Activated CD8-positive, alpha-beta T cell treated with anti-CD3 and anti-CD28 coated beads for 36 hours (primary cell): ENCODE measurements around the gene U2AF2. TPM values are rescaled to one million over a fixed set of nuclear protein-coding genes. Genes with fewer than 3 reads are reported as not detected.

Source experiments
- ATAC-seq: fragments of 200-7000 bp; cut with Tn5 transposase; one replicate; pipeline ENCODE4 v1.10.0; 2021; ENCODE audit warnings: mild to moderate bottlenecking, moderate library complexity
- CTCF ChIA-PET: fragments of 350-600 bp; sonication (Branson Sonifier 250); formaldehyde crosslinking; loops from one replicate; lab custom pipeline; 2021; ENCODE audit warnings: antibody characterized with exemption; lab: Charles Lee
- POLR2A ChIA-PET: fragments of 350-600 bp; sonication (Branson Sonifier 250); formaldehyde crosslinking; loops from one replicate; lab custom pipeline; 2021; ENCODE audit warnings: antibody characterized with exemption; lab: Charles Lee
- DNase-seq: peaks from one replicate; pipeline ENCODE4 v3.0.0-alpha.2; 2020
- H3K27ac Mint-ChIP-seq: one replicate; pipeline ENCODE4 v1.8.0; 2021; ENCODE audit warnings: mild to moderate bottlenecking, mixed read lengths
- H3K27me3 Mint-ChIP-seq: one replicate; pipeline ENCODE4 v1.8.0; 2021; ENCODE audit warnings: mixed read lengths
- H3K36me3 Mint-ChIP-seq: one replicate; pipeline ENCODE4 v1.8.0; 2021; ENCODE audit warnings: low read depth, mixed read lengths
- H3K4me1 Mint-ChIP-seq: one replicate; pipeline ENCODE4 v1.8.0; 2021; ENCODE audit warnings: low read depth, mixed read lengths
- H3K4me3 Mint-ChIP-seq: one replicate; pipeline ENCODE4 v1.8.0; 2021; ENCODE audit warnings: mild to moderate bottlenecking, moderate library complexity, mixed read lengths
- H3K9me3 Mint-ChIP-seq: one replicate; pipeline ENCODE4 v1.8.0; 2021; ENCODE audit warnings: mixed read lengths
- CTCF ChIP-seq: fragments of 200-600 bp; IDR thresholded peaks from one replicate; pipeline ENCODE4 v1.8.0; 2022; ENCODE audit warnings: antibody characterized with exemption, mild to moderate bottlenecking
- intact Hi-C: fragments of 100-400 bp; cut with micrococcal nuclease; formaldehyde crosslinking; loops from one replicate; pipeline ENCODE4 v1.10.0; 2022
- total RNA-seq, 2 experiments: library from RNA; stranded (reverse); gene quantifications; one replicate each; pipeline ENCODE4 v1.2.3, GENCODE V29; 2021

Gene U2AF2
- total RNA-seq, 2 experiments from 2014 or later: 304 to 306 TPM

- no peaks in the 10 kb centered on the region for H3K9me3 Mint-ChIP-seq
- ATAC-seq (no peak), DNase-seq (no peak)
- peak overlapping the region; percentile 53 for H3K27ac Mint-ChIP-seq
- H3K36me3 Mint-ChIP-seq: peaks cover 51% of the 10 kb centered on the region
- peaks cover 45% of the 10 kb centered on the region for H3K4me1 Mint-ChIP-seq
- POLR2A ChIA-PET: interaction anchor here (0.7 to 2.2 kb wide), 3 partner anchors 10 to 16 kb away, joined by 3 to 13 read pairs (median 3); no protein-coding TSS in a partner anchor
- no peak for TF ChIP-seq CTCF
- no peak overlapping the region for H3K4me3 Mint-ChIP-seq
- no peaks in the 10 kb centered on the region for H3K27me3 Mint-ChIP-seq
- intact Hi-C loops: no loop called here
- CTCF ChIA-PET: interaction anchor here (0.6 to 2.2 kb wide), 3 partner anchors 17 to 491 kb away, joined by 3 to 8 read pairs (median 6); no protein-coding TSS in a partner anchor
Measured at GRCh38 chr19:55673465-55673864, 18.6 kb downstream of the U2AF2 start.

GRCh38 chr19:55673889-55674288, 19.1 kb downstream of the U2AF2 start:
- Mint-ChIP-seq H3K36me3 (peaks cover 55% of the 10 kb centered on the region), H3K27me3 (no peaks in the 10 kb centered on the region), H3K4me3 (no peak overlapping the region), H3K9me3 (no peaks in the 10 kb centered on the region), H3K27ac (peak overlapping the region; percentile 53), H3K4me1 (peaks cover 49% of the 10 kb centered on the region)
- ATAC-seq (no peak), DNase-seq (no peak)
- POLR2A ChIA-PET: interaction anchor here (2.2 kb wide), 1 partner anchor 17 kb away, joined by 13 read pairs; no protein-coding TSS in a partner anchor
- TF ChIP-seq CTCF: no peak
- intact Hi-C loops: no loop called here
- CTCF ChIA-PET: interaction anchor here (1.5 kb wide), 1 partner anchor 21 kb away, joined by 6 read pairs; no protein-coding TSS in a partner anchor

GRCh38 chr19:55674459-55674840, 19.6 kb downstream of the U2AF2 start:
- TF ChIP-seq CTCF: no peak
- Mint-ChIP-seq H3K27me3 (no peaks in the 10 kb centered on the region), H3K36me3 (peaks cover 53% of the 10 kb centered on the region), H3K27ac (peak overlapping the region; percentile 79), H3K4me1 (peaks cover 54% of the 10 kb centered on the region), H3K4me3 (peak overlapping the region; percentile 96), H3K9me3 (no peaks in the 10 kb centered on the region)
- no peak for DNase-seq
- ChIA-PET POLR2A (interaction anchor here (0.7 to 2.2 kb wide), 2 partner anchors 10 to 17 kb away, joined by 3 to 13 read pairs; no protein-coding TSS in a partner anchor), CTCF (interaction anchor here (0.6 kb wide), 1 partner anchor 42 kb away, joined by 3 read pairs; no protein-coding TSS in a partner anchor)
- intact Hi-C loops: no loop called here
- no peak for ATAC-seq

- ChIA-PET POLR2A (interaction anchor here (0.7 to 2.2 kb wide), 3 partner anchors 9 to 40 kb away, joined by 3 to 13 read pairs (median 3); no protein-coding TSS in a partner anchor), CTCF (interaction anchor here (0.6 kb wide), 1 partner anchor 42 kb away, joined by 3 read pairs; no protein-coding TSS in a partner anchor)
- Mint-ChIP-seq H3K27ac (peak within 1 kb of the TSS; percentile 96), H3K4me1 (peaks cover 60% of the 10 kb centered on the region), H3K36me3 (peaks cover 54% of the 10 kb centered on the region), H3K4me3 (peak within 1 kb of the TSS; percentile 96), H3K9me3 (no peaks in the 10 kb centered on the region), H3K27me3 (no peaks in the 10 kb centered on the region)
- TF ChIP-seq CTCF: no peak
- intact Hi-C loops: no loop called here
- DNase-seq (peak; percentile 98), ATAC-seq (peak; percentile 94)
Measured at GRCh38 chr19:55674841-55675660, 20.2 kb downstream of the U2AF2 start, which contains the start of gene EPN1. TSS of gene EPN1 (plus strand) at chr19:55675226. CDS start at chr19:55678628, 3,402 bp downstream.
